Measurements from ENCODE around the gene NXF1. TPM values are rescaled to one million over a fixed set of nuclear protein-coding genes. Genes with fewer than 3 reads are reported as not detected.
"Not testable (repeated sequence)": the region's sequence is repeated elsewhere in the genome, so short reads cannot be mapped to it uniquely, and the experiment has no call there.

Gene NXF1
- total RNA-seq, 2 donors from 2014 or later: 33.9 to 35.9 TPM

DNA sequence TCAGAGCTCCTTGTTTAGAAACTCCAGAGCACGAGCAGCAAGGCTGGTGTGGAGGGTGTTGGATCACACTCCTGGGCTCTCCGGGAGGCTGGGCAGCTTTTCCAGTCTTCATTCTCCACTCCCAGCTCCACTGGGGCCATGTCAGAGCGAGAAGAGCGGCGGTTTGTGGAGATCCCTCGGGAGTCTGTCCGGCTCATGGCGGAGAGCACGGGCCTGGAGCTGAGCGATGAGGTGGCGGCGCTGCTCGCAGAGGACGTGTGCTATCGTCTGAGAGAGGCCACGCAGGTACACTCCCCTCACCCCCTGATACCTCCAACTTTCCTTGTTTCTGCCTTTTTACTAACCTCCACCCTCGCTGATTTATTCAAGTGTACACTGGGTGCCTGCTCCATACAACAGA, 29.6 kb downstream of the NXF1 start:
- H3K4me3 ChIP-seq: no peak overlapping the region
- peaks cover 18% of the 10 kb centered on the region for H3K36me3 ChIP-seq
- TF ChIP-seq, protein P1, sequence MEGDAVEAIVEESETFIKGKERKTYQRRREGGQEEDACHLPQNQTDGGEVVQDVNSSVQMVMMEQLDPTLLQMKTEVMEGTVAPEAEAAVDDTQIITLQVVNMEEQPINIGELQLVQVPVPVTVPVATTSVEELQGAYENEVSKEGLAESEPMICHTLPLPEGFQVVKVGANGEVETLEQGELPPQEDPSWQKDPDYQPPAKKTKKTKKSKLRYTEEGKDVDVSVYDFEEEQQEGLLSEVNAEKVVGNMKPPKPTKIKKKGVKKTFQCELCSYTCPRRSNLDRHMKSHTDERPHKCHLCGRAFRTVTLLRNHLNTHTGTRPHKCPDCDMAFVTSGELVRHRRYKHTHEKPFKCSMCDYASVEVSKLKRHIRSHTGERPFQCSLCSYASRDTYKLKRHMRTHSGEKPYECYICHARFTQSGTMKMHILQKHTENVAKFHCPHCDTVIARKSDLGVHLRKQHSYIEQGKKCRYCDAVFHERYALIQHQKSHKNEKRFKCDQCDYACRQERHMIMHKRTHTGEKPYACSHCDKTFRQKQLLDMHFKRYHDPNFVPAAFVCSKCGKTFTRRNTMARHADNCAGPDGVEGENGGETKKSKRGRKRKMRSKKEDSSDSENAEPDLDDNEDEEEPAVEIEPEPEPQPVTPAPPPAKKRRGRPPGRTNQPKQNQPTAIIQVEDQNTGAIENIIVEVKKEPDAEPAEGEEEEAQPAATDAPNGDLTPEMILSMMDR (IDR thresholded peaks at IDR 0.05): no peak
- no peak overlapping the region for H3K27ac ChIP-seq
- peaks cover 0 to 11% of the 10 kb centered on the region in 2 donors for H3K4me1 ChIP-seq
- H3K27me3 ChIP-seq: no peaks in the 10 kb centered on the region
- no peaks in the 10 kb centered on the region for H3K9me3 ChIP-seq
- DNase-seq (ENCODE audit: low spot score): no peak

DNA sequence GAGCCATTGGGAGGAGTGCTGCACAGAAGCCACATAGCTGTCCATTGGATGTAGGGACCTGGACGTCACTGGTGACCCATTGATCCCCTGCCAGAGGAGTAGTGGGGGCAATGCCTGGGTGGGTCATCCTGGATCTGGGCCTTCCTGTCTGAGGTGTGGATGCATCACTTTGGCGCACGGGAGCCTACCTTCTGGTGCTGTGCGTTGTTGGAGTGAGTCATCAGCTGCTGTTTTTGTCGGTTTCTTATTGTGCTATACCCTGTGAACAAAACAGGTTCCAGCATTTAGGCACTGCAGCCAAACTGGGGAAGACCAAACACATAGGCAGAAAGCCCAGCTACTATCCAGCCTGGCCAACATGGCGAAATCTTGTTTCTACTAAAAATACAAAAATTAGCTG, 30.8 kb downstream of the NXF1 start:
- H3K4me3 ChIP-seq: no peak overlapping the region
- TF ChIP-seq, protein P1 (IDR thresholded peaks at IDR 0.05): no peak
- no peak overlapping the region for H3K27ac ChIP-seq
- H3K27me3 ChIP-seq: no peaks in the 10 kb centered on the region
- peaks cover 0 to 21% of the 10 kb centered on the region in 2 donors for H3K4me1 ChIP-seq
- no peak for DNase-seq (ENCODE audit: low spot score)
- no peaks in the 10 kb centered on the region for H3K9me3 ChIP-seq
- H3K36me3 ChIP-seq: peaks cover 18% of the 10 kb centered on the region

DNA sequence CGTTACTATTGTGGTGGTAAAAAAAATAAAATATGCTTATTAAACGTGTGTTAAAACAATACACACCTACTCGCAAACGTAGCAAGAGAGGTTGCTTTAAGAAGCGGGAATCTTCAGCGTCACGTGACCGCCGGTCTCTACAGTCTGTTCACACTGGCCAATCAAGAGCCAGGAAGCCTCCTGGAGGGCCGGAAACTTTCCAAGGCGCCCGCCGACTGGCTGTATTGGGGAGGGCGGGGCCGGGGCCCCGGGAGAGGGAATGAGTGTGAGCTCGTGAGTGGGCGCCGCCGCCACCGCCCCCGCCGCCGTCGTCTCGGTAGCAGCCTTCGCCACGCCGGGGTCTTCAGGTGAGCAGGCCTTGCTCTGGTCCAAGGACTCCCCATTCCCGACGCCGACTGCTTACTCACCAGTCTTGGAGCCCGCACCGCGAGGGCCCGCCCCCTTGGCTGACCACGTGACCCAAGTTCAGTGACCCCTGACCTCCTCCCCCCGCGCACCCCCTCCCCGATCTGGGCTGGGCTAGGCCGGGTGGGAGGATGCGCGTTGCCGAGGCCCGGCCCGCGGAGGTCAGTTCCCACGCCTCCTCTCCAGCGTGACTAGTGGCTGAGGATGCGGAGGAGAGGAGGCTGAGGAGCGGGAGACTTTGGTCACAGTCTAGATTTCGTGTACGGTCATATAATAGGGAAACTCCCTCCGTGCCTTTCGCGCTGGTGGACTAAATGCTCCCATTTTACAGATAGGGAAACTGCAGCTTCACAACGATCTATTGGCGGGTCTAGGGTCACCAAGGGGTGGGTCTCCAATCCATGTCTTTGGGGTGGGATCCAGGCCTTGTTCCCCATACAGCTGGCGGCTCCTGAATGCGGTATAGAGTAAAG, 33.9 kb downstream of the NXF1 start, which contains the start of gene TAF6L:
TSS of gene TAF6L (plus strand) at position 253 of the 878 bp plus-strand sequence. CDS start 4,388 bp downstream, outside the sequence.
- no peaks in the 10 kb centered on the region for H3K27me3 ChIP-seq
- H3K27ac ChIP-seq: peak within 1 kb of the TSS; percentile 88 to 93
- H3K4me3 ChIP-seq: peak within 1 kb of the TSS; percentile 60 to 68
- DNase-seq (ENCODE audit: low spot score): peak; percentile 99
- TF ChIP-seq, protein P1 (IDR thresholded peaks at IDR 0.05): no peak
- no peaks in the 10 kb centered on the region for H3K9me3 ChIP-seq
- peaks cover 21% of the 10 kb centered on the region for H3K36me3 ChIP-seq
- H3K4me1 ChIP-seq: peaks cover 0 to 21% of the 10 kb centered on the region in 2 donors

DNA sequence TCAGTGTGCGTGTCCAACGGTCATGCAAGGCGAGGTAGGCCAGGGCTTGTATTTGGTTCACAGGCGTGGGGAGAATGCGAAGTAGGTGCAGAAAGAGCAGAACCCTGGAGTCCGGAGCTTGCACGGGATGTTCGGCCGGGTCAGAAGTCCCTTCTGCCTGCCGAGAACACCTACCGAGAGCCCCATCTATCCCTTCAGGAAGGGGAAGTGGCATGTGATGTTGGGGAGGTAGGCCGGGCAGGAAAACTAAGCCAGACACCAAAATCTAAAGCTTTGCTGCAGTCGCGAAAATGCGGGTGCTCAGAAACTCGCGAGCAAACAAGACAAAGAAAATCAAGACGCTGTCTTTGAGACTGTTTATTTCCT, 34.5 kb downstream of the NXF1 start:
- peak overlapping the region; percentile 88 to 93 for H3K27ac ChIP-seq
- no peak for DNase-seq (ENCODE audit: low spot score)
- no peaks in the 10 kb centered on the region for H3K9me3 ChIP-seq
- no peaks in the 10 kb centered on the region for H3K27me3 ChIP-seq
- peak overlapping the region; percentile 60 to 68 for H3K4me3 ChIP-seq
- peaks cover 0 to 21% of the 10 kb centered on the region in 2 donors for H3K4me1 ChIP-seq
- peaks cover 21% of the 10 kb centered on the region for H3K36me3 ChIP-seq
- TF ChIP-seq, protein P1 (IDR thresholded peaks at IDR 0.05): no peak

DNA sequence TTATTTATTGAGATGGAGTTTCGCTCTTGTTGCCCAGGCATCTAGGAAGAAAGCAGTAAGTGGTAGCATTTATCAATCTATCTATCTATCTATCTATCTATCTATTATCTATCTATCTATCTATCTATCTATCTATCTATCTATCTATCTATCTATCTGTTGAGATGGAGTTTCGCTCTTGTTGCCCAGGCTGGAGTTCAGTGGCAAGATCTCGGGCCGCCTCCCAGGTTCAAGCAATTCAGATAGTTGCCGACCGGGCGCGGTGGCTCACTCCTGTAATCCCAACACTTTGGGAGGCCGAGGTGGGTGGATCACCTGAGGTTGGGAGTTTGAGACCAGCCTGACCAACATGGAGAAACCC, 44.4 kb downstream of the NXF1 start:
- H3K36me3 ChIP-seq; H3K27me3 ChIP-seq; H3K9me3 ChIP-seq; DNase-seq (ENCODE audit: low spot score): not testable (repeated sequence)
- Histone ChIP-seq H3K4me1 (peaks cover 0 to 13% of the 10 kb centered on the region in 2 donors), H3K4me3 (peak overlapping the region; percentile 43 to 84), H3K27ac (peak overlapping the region; percentile 51 to 77)

DNA sequence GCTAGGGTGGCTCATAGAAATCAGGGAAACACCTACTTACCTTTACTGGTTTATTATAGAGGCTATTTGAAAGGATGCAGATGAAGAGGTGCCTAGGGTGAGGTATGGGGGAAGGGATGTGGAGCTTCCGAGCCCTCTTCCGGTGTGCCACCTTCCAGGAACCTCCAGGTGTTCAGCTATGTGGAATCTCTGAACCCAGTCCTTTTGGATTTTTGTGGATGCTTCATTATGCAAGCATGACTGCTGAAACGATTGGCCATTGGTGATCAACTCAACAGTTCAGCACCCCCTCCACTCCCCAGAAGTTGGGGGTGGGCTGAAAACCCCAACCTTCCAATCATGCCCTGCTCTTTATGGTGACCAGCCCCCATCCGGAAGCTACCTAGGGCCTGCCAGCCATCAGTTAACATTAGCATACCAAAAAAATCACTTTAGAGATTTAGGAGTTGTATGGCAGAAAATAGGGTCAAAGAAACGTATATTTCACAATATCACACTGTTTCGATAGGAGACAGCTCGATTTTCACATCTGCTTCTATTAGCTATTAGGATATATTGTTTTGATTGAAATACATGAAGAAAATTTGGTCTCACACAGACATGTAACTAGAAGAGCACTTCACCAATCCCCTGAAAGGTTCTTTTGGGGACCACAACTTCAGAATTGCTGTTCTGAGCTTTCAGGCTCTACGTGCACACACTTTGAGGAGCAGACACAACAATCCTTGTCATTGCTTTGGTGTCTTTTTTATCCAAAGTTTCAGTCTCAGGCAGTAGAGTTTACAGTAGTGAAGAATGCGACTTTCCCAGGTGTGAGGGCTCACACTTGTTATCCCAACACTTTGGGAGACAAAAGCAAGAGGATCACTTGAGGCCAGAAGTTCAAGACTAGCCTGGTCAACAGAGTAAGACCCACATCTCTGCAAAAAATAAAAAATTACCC, 47.1 kb downstream of the NXF1 start:
- no peaks in the 10 kb centered on the region for H3K27me3 ChIP-seq
- H3K27ac ChIP-seq: no peak overlapping the region
- DNase-seq (ENCODE audit: low spot score): no peak
- H3K4me1 ChIP-seq: peaks cover 0 to 23% of the 10 kb centered on the region in 2 donors
- TF ChIP-seq, protein P1 (IDR thresholded peaks at IDR 0.05): no peak
- H3K9me3 ChIP-seq: no peaks in the 10 kb centered on the region
- no peak overlapping the region for H3K4me3 ChIP-seq
- no peaks in the 10 kb centered on the region for H3K36me3 ChIP-seq
